ENCODE data around the gene TFPI2. TPM values are rescaled to one million over a fixed set of nuclear protein-coding genes. Genes with fewer than 3 reads are reported as not detected.
A peak's percentile ranks its signal among the peaks of the same experiment; 100 is the strongest.

The TFPI2 gene
- total and polyA plus RNA-seq, 4 donors: 1.4 to 9.1 (median 3.6) TPM

- H3K9me3 ChIP-seq (ENCODE audit: control insufficient read depth in 4 of 4, low read length in 3 of 4): no peaks in the 10 kb centered on the region
- H3K9ac ChIP-seq (ENCODE audit: low read depth in 1 of 2, low read length in 2 of 2): no peak overlapping the region
- H3K27ac ChIP-seq (ENCODE audit: low read depth in 1 of 2, low read length in 2 of 2): no peak overlapping the region
- H3K36me3 ChIP-seq (ENCODE audit: control insufficient read depth in 4 of 4, insufficient read depth in 3 of 4, low read depth in 1 of 4, low read length in 3 of 4): no peaks in the 10 kb centered on the region
- no peak for DNase-seq (ENCODE audit: low spot score)
- H3K4me1 ChIP-seq (ENCODE audit: control insufficient read depth in 4 of 4, insufficient read depth in 4 of 4, low read length in 3 of 4): no peaks in the 10 kb centered on the region
- H3K27me3 ChIP-seq (ENCODE audit: control insufficient read depth in 4 of 4, insufficient read depth in 4 of 4, low read length in 3 of 4): peaks cover 0 to 3% (median under 1%) of the 10 kb centered on the region in 4 donors
- 94% methylated on average over 1 of the region's 1 CpG for WGBS
- TF ChIP-seq EGR1 (IDR thresholded peaks at IDR 0.05; ENCODE audit: low read depth in 2 of 2) (no peak), CTCF (IDR thresholded peaks at IDR 0.05; ENCODE audit: low read depth, low read length, missing input control) (peak; percentile 56), RAD21 (IDR thresholded peaks at IDR 0.05) (peak; percentile 79 to 80)
- H3K4me3 ChIP-seq (ENCODE audit: low read depth in 1 of 3, low read length in 3 of 3): no peak overlapping the region
Measured at GRCh38 chr7:93902777-93903423, 12.3 kb upstream of the TFPI2 start.

GRCh38 chr7:93897680-93898079 lies 7.1 kb upstream of the TFPI2 start:
- Histone ChIP-seq H3K4me3 (ENCODE audit: low read depth in 1 of 3, low read length in 3 of 3) (no peak overlapping the region), H3K9me3 (ENCODE audit: control insufficient read depth in 4 of 4, low read length in 3 of 4) (no peaks in the 10 kb centered on the region), H3K27ac (ENCODE audit: low read depth in 1 of 2, low read length in 2 of 2) (no peak overlapping the region), H3K9ac (ENCODE audit: low read depth in 1 of 2, low read length in 2 of 2) (no peak overlapping the region), H3K27me3 (ENCODE audit: control insufficient read depth in 4 of 4, insufficient read depth in 4 of 4, low read length in 3 of 4) (peaks cover 0 to 3% (median 0%) of the 10 kb centered on the region in 4 donors), H3K36me3 (ENCODE audit: control insufficient read depth in 4 of 4, insufficient read depth in 3 of 4, low read depth in 1 of 4, low read length in 3 of 4) (no peaks in the 10 kb centered on the region), H3K4me1 (ENCODE audit: control insufficient read depth in 4 of 4, insufficient read depth in 4 of 4, low read length in 3 of 4) (no peaks in the 10 kb centered on the region)
- no peak for TF ChIP-seq EGR1 (IDR thresholded peaks at IDR 0.05; ENCODE audit: low read depth in 2 of 2)
- no peak for TF ChIP-seq RAD21 (IDR thresholded peaks at IDR 0.05)
- TF ChIP-seq HNF4A (conservative IDR thresholded peaks at IDR 0.05): no peak
- TF ChIP-seq NR2F2 (IDR thresholded peaks at IDR 0.05): no peak
- TF ChIP-seq ATF3 (IDR thresholded peaks at IDR 0.05): no peak
- no peak for TF ChIP-seq GABPA (IDR thresholded peaks at IDR 0.05 in 1 of 2, conservative IDR thresholded peaks at IDR 0.05 in 1 of 2)
- TF ChIP-seq, protein P1, sequence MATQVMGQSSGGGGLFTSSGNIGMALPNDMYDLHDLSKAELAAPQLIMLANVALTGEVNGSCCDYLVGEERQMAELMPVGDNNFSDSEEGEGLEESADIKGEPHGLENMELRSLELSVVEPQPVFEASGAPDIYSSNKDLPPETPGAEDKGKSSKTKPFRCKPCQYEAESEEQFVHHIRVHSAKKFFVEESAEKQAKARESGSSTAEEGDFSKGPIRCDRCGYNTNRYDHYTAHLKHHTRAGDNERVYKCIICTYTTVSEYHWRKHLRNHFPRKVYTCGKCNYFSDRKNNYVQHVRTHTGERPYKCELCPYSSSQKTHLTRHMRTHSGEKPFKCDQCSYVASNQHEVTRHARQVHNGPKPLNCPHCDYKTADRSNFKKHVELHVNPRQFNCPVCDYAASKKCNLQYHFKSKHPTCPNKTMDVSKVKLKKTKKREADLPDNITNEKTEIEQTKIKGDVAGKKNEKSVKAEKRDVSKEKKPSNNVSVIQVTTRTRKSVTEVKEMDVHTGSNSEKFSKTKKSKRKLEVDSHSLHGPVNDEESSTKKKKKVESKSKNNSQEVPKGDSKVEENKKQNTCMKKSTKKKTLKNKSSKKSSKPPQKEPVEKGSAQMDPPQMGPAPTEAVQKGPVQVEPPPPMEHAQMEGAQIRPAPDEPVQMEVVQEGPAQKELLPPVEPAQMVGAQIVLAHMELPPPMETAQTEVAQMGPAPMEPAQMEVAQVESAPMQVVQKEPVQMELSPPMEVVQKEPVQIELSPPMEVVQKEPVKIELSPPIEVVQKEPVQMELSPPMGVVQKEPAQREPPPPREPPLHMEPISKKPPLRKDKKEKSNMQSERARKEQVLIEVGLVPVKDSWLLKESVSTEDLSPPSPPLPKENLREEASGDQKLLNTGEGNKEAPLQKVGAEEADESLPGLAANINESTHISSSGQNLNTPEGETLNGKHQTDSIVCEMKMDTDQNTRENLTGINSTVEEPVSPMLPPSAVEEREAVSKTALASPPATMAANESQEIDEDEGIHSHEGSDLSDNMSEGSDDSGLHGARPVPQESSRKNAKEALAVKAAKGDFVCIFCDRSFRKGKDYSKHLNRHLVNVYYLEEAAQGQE (IDR thresholded peaks at IDR 0.05): no peak
- TF ChIP-seq SP1 (IDR thresholded peaks at IDR 0.05): no peak
- no peak for TF ChIP-seq JUND (IDR thresholded peaks at IDR 0.05)
- no peak for TF ChIP-seq FOXA2 (IDR thresholded peaks at IDR 0.05)
- WGBS: 24% methylated on average over 2 of the region's 2 CpGs
- no peak for DNase-seq (ENCODE audit: low spot score)

All from liver (tissue), 9 donors.